GM12872 (cell line): Measurements from ENCODE around the gene PLA2G2C.

Source experiments
- TF ChIP-seq, protein P1 (sequence below): IDR thresholded peaks from 3 replicates; pipeline ENCODE4 v1.5.1; 2011; ENCODE audit warnings: low read depth, mild to moderate bottlenecking, low read length, moderate library complexity; ENCODE audit not compliant: insufficient read depth

Gene PLA2G2C

DNA sequence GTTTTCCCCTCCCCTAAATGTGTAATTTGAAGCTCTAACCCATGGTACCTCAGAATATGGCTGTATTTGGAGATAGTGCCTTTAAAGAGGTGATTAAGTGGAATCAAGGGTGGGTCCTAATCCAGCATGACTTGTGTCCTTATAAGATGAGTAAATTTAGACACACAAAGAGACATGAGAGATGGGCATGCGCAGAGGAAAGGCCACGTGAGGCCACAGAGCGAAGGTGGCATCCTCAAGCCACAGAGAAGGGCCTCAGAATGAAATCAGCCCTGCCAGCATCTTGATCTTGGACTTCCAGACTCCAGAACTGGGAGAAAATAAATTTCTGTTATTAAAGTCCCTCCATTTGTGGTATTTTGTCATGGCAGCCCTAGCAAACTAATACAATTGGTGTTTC lies 50.1 kb downstream of the PLA2G2C start:
- TF ChIP-seq, protein P1, sequence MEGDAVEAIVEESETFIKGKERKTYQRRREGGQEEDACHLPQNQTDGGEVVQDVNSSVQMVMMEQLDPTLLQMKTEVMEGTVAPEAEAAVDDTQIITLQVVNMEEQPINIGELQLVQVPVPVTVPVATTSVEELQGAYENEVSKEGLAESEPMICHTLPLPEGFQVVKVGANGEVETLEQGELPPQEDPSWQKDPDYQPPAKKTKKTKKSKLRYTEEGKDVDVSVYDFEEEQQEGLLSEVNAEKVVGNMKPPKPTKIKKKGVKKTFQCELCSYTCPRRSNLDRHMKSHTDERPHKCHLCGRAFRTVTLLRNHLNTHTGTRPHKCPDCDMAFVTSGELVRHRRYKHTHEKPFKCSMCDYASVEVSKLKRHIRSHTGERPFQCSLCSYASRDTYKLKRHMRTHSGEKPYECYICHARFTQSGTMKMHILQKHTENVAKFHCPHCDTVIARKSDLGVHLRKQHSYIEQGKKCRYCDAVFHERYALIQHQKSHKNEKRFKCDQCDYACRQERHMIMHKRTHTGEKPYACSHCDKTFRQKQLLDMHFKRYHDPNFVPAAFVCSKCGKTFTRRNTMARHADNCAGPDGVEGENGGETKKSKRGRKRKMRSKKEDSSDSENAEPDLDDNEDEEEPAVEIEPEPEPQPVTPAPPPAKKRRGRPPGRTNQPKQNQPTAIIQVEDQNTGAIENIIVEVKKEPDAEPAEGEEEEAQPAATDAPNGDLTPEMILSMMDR: no peak

DNA sequence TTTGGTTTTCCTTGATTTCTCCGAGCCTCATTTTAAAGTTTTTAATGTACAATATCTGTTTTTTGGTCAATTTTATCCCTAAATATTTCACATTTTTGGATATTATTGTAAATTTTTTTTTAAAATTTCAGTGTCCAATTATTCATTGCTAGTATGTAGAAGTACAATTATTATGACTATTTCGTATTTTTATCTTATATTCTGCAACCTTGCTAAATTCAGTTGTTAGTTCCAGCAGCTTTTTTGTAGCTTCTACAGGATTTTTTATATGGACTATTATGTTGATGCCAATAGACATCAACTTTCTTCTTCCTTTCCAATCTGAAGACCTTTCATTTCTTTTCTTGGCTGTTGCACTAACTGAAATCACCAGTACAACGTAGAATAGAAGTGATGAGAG lies 51.3 kb downstream of the PLA2G2C start:
- TF ChIP-seq, protein P1: no peak

DNA sequence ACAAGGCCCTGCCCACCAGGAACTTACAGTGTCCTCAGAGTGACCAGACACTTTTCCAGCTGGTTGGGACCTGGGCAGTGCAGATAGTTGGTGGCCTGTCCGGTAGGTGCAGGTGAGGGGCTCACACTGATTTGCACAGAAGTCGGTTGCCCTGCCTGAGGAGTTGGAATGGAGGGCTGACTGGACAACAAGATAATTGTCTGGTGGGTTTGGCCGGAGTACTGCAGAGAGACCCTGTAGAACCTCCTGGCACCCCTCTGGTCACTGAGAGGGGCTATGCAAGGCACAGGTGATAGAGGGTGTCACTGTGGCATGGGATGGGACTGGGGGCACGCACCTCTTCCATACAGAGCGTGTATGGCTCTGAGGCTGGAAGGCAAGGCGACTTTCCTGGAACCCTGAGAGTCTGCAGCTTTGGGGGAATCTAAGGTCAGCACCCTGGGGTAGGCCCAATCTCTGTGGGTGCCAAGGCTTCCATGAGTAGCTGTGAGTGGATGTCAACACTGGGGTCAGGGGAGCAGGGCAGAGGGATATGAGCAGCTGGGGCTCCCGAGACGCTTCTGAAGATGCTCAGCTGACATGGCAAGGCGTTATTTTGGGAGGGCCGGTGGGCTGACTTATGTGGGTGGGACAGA lies 59.4 kb downstream of the PLA2G2C start:
- TF ChIP-seq, protein P1: no peak

DNA sequence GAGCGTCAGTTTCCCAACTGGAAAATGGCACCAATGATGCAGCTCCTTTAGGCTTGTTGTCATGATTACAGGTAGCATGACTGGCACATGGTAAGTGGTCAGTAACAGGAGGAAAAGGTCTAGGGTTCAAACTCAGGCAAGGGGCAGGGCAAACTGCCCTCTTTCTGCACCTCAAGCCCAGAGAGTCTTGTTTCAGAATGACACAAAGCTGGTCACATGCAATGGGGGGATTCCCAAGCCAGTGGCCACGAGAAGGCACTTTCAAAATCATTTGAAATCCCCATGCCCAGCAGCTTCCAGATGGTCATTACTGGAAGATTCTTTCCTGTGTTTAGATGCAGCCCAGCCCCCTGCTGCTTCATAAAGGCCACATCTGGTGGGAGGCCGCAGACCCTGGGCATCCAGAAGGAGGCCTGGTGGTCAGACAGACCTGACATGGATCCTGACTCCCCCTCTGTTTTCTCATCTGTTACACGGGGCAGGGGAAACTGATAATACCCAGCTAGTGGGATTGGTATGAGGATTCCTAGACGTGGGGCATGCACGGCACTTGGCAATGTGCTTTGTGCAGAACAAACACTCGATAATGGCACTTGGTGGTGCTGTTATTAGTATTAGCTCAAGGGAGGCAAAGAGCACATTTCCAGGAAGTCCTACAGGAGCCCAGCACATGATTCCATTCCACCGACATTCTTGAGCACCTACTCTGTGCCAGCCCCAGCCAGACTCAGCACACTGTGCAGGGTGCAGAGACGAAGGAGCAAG lies 60.1 kb downstream of the PLA2G2C start:
- TF ChIP-seq, protein P1: no peak

DNA sequence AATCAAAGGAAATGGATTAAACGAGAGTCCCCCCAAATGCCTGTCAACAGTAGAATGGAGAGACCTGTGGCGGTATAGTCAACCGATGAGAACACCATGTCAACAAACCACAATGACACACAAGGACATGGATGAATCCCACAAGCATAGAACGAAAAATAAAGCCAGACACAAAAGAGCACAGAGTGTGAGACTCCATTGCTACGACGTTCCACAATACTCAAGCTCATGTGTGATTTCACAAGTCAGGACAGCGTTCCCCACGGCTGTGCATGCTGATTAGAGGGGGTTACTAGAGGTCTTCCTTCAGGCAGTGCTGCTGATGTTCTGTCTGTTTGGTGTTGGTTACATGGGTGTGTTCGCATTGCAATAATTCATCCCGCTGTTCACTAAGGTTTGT lies 61.2 kb downstream of the PLA2G2C start:
- TF ChIP-seq, protein P1: no peak

DNA sequence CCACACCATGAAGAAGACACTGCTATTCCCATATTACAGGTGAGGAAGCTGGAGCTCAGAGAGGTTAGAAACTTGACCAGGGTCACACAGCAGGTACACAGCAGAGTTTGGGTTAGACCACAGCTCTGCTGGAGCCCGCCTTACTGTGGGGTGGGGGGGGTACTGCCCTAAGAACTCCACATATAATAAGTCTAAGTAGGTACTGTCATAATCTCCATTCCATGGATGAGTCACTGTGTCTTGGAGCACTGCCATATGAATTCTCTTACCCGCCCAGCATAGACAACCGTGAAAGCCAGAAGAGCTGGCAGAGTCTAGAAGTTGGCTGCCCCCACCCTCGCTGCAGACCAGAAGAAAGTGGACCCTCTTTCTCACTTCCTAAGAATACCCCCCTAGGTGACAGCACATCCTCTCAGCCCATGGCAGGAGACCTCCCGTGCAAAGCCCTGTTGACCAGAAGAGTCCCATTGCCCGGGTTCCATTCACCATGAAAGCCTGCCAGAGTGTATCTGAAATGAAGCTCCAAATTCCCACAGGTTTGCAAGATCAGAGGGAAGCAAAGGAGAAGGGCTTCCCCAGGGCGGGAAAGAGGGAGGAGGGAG lies 61.8 kb downstream of the PLA2G2C start:
- TF ChIP-seq, protein P1: no peak

DNA sequence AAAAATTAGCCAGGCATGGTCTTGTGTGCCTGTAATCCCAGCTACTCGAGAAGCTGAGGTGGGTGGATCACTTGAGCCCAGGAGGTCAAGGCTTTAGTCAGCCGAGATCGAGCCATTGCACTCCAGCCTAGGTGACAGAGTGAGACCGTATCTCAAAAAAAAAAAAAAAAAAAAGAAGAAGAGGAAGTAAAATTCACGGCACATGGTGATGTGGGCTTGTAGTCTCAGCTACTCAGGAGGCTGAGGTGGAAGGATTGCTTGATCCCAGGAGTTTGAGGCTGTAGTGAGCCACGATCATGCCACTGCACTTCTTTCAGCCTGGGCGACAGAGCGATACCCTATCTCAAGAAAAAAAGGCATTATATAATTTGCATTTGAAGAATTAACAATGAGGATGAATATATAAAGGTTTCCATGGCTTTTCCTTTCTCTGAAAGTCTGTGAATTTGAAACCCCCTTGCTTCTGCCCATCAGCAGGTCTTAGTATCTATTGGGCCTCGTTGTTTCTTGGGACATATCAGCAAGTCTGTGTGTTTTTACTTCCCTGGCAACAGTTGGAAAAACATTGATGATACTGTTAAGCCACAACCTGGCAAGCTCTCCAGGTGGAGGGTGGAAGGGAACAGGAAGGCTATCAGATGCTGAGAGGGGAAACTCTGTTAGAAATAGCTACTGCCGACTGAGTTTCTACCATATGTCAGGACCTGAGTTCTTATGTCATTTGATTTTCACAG lies 62.4 kb downstream of the PLA2G2C start:
- TF ChIP-seq, protein P1: no peak
